ENCODE results near the gene MRC2.

The MRC2 gene

DNA sequence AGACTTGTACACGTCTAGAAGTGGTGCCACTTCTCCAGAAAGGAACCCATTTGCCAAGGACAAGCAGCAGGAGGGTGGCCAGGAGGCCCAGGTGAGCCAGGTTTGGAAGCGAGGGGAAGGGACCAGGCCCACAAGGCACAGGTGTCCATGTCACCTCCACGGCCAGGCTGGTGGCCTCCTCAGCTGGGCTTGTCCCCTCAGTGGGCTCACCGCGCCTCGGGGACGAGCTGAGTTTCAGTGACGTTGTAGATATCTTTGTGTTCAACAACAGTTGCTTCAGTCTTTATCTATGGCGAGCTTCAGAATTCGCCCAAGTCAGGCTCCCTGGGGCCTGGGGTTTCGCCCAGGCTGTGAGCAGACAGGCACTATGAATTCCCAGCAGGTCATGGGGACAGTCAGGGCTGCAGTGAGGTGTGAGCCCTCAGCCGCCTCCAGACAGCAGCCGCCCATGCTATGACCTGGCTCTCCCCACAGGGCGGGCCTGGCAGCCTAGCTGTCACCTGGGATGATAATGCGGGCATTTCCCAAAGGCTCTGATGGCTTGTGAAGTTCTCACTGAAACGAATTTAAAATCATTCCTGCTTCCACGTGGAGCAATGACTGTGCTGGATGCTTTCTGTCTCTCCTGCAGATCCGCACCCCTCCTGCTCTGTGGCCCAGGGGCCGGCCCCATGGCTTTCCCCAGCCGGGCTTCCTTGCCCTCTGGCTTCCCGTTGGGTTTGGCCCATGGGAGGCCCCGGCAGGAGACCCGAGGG, 89.5 kb downstream of the MRC2 start:
- Histone ChIP-seq H3K36me3 (ENCODE audit: control insufficient read depth, insufficient read depth, low read length) (no peaks in the 10 kb centered on the region), H3K9me3 (ENCODE audit: control insufficient read depth, insufficient read depth, low read length) (no peaks in the 10 kb centered on the region), H3K4me3 (ENCODE audit: low read depth, low read length) (no peak overlapping the region), H3K9ac (ENCODE audit: low read depth, low read length) (no peak overlapping the region), H3K27me3 (ENCODE audit: control insufficient read depth, insufficient read depth, low read length) (no peaks in the 10 kb centered on the region), H3K4me1 (ENCODE audit: control insufficient read depth, insufficient read depth, low read length) (peaks cover 5% of the 10 kb centered on the region)

DNA sequence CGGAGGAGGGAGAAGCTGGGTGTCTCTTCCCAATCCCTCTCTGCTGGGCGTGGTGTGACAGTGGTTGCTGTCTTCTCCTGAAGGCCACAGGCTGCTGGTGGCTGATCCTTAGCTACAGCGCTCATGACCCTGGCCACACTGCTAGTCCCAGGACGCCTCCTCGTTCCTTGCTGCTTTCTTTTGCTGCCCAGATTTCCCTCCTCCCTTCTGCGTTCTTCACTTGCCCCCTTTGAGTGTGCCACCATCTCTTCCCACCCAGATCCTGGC, 90.1 kb downstream of the MRC2 start:
- H3K4me1 ChIP-seq (ENCODE audit: control insufficient read depth, insufficient read depth, low read length), result peaks cover 5% of the 10 kb centered on the region

DNA sequence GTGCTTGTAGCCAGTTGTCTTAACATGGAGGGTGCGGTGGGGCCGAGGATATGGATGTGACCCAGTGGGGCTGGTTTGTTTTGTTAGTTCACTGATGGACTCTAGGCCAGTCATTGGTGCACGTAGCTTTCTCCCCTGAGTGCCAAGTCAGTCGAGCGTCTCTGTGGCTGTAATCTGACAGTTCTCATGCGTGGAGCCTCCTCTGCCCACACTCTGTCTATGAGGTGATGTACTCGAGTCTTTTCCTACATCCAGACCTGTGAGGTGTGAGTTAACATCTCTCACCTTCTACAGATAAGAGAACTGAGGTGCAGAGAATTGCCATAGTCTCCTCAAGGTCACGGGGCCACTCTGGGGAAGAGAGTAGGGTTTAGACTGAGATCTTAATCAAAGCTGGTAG, 90.4 kb downstream of the MRC2 start:
- Histone ChIP-seq H3K9me3 (ENCODE audit: control insufficient read depth, insufficient read depth, low read length) (no peaks in the 10 kb centered on the region), H3K27me3 (ENCODE audit: control insufficient read depth, insufficient read depth, low read length) (no peaks in the 10 kb centered on the region), H3K4me3 (ENCODE audit: low read depth, low read length) (no peak overlapping the region), H3K4me1 (ENCODE audit: control insufficient read depth, insufficient read depth, low read length) (peaks cover 5% of the 10 kb centered on the region), H3K9ac (ENCODE audit: low read depth, low read length) (no peak overlapping the region), H3K36me3 (ENCODE audit: control insufficient read depth, insufficient read depth, low read length) (no peaks in the 10 kb centered on the region)

More for the DNA sequence above, 90.1 kb downstream of the MRC2 start:
- Histone ChIP-seq H3K27me3 (ENCODE audit: control insufficient read depth, insufficient read depth, low read length) (no peaks in the 10 kb centered on the region), H3K36me3 (ENCODE audit: control insufficient read depth, insufficient read depth, low read length) (no peaks in the 10 kb centered on the region), H3K9ac (ENCODE audit: low read depth, low read length) (no peak overlapping the region), H3K4me3 (ENCODE audit: low read depth, low read length) (no peak overlapping the region), H3K9me3 (ENCODE audit: control insufficient read depth, insufficient read depth, low read length) (no peaks in the 10 kb centered on the region)

DNA sequence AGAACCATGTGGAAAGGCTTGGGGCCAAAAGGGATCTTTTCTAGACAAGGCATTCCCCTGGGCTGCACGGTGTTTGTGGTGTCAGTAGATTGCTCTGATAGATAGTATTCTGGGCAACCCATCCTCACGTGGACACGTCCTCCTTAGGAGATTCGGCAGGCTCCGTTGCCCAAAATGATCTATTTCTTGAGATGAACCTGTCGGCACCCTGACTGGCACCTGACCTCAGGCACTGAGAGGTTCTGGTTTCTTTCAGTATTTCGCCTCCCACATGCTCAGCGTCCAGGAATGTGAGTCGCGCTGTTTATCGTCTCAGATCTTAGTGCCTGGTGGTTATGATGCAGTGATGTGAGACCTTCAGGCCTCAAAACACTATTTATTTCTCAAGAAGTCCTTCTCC, 91.0 kb downstream of the MRC2 start:
- Histone ChIP-seq H3K9ac (ENCODE audit: low read depth, low read length) (no peak overlapping the region), H3K4me3 (ENCODE audit: low read depth, low read length) (no peak overlapping the region), H3K27me3 (ENCODE audit: control insufficient read depth, insufficient read depth, low read length) (no peaks in the 10 kb centered on the region), H3K9me3 (ENCODE audit: control insufficient read depth, insufficient read depth, low read length) (no peaks in the 10 kb centered on the region), H3K4me1 (ENCODE audit: control insufficient read depth, insufficient read depth, low read length) (peaks cover 5% of the 10 kb centered on the region), H3K36me3 (ENCODE audit: control insufficient read depth, insufficient read depth, low read length) (no peaks in the 10 kb centered on the region)

DNA sequence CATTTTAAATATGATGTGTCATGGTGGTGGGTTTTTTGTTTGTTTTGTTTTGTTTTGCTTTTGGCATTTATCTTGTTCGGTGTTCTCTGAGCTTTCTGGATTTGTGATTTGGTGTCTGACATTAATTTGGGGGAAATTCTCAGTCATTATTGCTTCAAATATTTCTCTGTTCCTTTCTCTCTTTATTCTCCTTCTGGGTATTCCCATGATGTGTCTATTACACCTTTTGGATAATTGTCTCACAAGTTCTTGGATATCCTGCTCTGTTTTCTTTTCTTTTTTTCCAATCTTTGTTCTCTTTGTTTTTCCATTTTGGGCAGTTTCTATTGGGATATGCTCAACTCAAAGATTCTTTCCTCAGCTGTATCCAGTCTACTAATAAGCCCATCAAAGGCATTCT, 92.1 kb downstream of the MRC2 start:
- Histone ChIP-seq H3K4me3 (ENCODE audit: low read depth, low read length) (no peak overlapping the region), H3K9ac (ENCODE audit: low read depth, low read length) (no peak overlapping the region), H3K36me3 (ENCODE audit: control insufficient read depth, insufficient read depth, low read length) (no peaks in the 10 kb centered on the region), H3K9me3 (ENCODE audit: control insufficient read depth, insufficient read depth, low read length) (no peaks in the 10 kb centered on the region), H3K4me1 (ENCODE audit: control insufficient read depth, insufficient read depth, low read length) (peaks cover 11% of the 10 kb centered on the region), H3K27me3 (ENCODE audit: control insufficient read depth, insufficient read depth, low read length) (no peaks in the 10 kb centered on the region)

DNA sequence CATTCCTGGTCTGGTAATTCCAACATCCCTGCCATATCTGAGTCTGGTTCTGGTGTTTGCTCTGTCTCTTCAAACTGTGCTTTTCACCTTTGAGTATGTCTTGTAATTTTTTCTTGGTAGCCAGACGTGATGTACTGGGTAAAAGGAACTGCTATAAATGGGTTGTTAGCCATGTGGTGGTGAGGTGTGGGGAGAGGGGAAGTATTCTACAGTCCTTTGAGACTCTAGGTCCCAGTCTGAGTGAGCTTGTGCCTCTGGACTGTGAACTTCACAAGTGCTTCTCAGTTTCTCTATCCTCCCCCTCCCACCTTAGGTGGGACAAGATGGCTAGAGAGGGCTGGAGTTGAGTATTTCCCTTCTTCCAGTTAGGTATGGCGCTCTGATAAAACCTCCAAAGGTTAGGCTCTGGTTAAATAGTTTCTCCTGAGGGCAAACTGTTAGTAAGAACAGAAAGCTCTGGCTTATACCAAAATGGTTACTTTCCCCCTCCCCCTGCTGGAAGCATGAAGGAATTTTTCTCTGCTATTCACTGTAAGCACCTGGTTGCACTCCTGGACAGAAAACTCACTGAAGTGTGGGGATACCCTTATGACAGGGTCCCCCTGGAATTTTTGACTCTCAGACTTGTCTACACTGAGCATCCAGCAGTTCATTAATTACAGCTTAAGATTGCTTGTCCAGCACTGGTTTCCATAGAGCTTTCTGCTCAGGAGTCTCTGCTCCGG, 92.8 kb downstream of the MRC2 start:
- Histone ChIP-seq H3K9me3 (ENCODE audit: control insufficient read depth, insufficient read depth, low read length) (no peaks in the 10 kb centered on the region), H3K9ac (ENCODE audit: low read depth, low read length) (no peak overlapping the region), H3K36me3 (ENCODE audit: control insufficient read depth, insufficient read depth, low read length) (no peaks in the 10 kb centered on the region), H3K27me3 (ENCODE audit: control insufficient read depth, insufficient read depth, low read length) (no peaks in the 10 kb centered on the region), H3K4me1 (ENCODE audit: control insufficient read depth, insufficient read depth, low read length) (peaks cover 11% of the 10 kb centered on the region), H3K4me3 (ENCODE audit: low read depth, low read length) (no peak overlapping the region)

DNA sequence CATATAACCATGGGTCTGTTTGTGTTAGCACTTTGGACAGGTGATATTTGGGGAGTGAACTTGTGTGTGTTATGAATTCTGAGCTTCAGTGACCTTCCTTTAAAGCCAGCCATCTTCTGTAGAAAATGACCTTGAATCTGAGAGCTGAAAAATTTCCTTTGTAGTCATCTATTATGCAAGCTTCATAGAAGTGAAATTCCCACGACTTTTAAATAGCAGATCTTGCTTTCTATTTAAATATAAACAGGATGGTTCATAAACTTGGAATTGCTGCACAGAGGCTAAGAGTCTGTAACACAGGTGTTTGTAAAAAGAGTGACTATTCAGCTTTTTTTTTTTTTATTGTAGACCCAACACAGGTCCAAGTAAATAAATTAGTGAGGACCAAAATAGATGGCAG, 95.2 kb downstream of the MRC2 start:
- H3K36me3 ChIP-seq (ENCODE audit: control insufficient read depth, insufficient read depth, low read length), result no peaks in the 10 kb centered on the region
- no peaks in the 10 kb centered on the region for H3K9me3 ChIP-seq (ENCODE audit: control insufficient read depth, insufficient read depth, low read length)
- H3K9ac ChIP-seq (ENCODE audit: low read depth, low read length), result no peak overlapping the region
- H3K4me1 ChIP-seq (ENCODE audit: control insufficient read depth, insufficient read depth, low read length), result peaks cover 11% of the 10 kb centered on the region
- no peak overlapping the region for H3K4me3 ChIP-seq (ENCODE audit: low read depth, low read length)
- H3K27me3 ChIP-seq (ENCODE audit: control insufficient read depth, insufficient read depth, low read length), result no peaks in the 10 kb centered on the region

DNA sequence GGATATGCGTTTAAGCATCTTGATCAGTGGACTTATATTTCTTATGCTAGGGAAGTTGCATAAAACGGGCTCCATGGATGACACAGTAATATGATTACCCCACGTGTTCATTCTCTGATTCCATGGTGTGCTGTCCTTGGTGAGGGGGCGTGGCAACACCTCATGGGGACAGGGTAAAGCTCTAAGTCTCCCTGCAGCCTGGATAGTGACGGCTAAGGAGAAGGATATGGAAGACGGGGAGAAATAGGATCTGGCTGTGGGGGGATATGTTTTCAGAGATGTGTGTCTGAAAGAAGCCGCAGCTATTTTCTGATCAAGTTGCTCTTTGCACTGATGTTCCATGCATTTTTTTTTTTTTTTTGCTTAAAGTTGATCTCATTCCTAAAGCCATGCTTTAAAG, 96.4 kb downstream of the MRC2 start:
- Histone ChIP-seq H3K4me3 (ENCODE audit: low read depth, low read length) (no peak overlapping the region), H3K9me3 (ENCODE audit: control insufficient read depth, insufficient read depth, low read length) (no peaks in the 10 kb centered on the region), H3K9ac (ENCODE audit: low read depth, low read length) (no peak overlapping the region), H3K4me1 (ENCODE audit: control insufficient read depth, insufficient read depth, low read length) (peaks cover 11% of the 10 kb centered on the region), H3K36me3 (ENCODE audit: control insufficient read depth, insufficient read depth, low read length) (no peaks in the 10 kb centered on the region), H3K27me3 (ENCODE audit: control insufficient read depth, insufficient read depth, low read length) (no peaks in the 10 kb centered on the region)

DNA sequence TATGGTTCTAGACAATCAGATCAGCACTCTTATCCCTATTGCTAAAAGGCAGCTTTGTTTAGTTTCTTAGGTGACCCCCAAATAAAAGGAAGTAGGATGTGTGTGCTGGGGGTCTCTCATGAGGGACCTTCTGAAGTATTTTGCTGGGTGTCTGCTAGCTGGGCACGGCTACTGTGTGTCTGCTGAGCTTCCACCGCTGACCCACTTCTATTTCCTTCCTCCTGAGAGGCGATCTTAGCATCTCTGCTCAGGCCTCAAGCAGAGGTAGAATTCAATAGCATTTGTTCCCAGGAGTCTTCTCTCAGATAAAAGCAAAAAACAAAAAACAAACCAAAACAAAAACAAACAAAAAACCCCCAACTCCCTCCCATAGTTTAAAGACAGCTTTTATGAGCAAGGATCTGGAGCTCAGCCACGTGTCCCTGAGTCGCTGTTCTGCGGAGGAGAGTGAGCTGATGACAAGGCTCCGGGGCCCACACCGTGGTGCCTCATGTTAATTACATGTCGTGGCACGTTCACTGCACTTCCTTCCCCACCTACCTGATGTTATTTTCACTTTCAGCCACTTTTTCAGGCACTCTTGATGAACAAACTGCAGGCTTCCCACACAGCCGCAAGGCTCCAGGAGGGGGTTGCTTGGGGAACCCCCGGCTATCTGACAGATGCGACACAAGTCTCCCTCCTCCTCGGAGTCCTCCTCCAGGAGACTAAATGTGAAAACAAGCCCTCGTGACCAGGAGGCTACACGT, 97.1 kb downstream of the MRC2 start:
- H3K9ac ChIP-seq (ENCODE audit: low read depth, low read length), result no peak overlapping the region
- no peaks in the 10 kb centered on the region for H3K36me3 ChIP-seq (ENCODE audit: control insufficient read depth, insufficient read depth, low read length)
- no peaks in the 10 kb centered on the region for H3K27me3 ChIP-seq (ENCODE audit: control insufficient read depth, insufficient read depth, low read length)

DNA sequence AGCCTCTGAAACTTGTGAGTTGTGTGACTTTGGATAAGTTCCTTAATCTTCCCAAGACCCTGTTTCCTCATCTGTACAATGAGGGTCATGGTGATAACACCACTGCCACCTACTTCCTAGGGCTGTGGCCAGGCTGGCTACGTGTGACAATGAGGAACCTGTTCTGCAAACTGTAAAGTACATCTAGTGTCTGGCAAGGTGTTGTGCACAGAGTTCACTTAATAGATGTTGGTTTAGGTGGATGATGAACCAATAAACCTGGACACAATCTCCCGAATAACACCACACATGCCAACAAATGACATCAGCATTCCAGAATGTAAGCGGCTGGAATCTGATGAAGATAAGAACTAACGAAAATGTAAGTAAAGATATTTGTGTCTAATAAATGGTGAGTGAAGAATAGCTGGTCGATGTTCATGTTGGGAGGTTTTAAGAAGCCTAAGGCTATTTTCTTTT, 98.3 kb downstream of the MRC2 start:
- Histone ChIP-seq H3K4me3 (ENCODE audit: low read depth, low read length) (no peak overlapping the region), H3K9me3 (ENCODE audit: control insufficient read depth, insufficient read depth, low read length) (no peaks in the 10 kb centered on the region), H3K9ac (ENCODE audit: low read depth, low read length) (no peak overlapping the region), H3K36me3 (ENCODE audit: control insufficient read depth, insufficient read depth, low read length) (no peaks in the 10 kb centered on the region), H3K27me3 (ENCODE audit: control insufficient read depth, insufficient read depth, low read length) (no peaks in the 10 kb centered on the region), H3K4me1 (ENCODE audit: control insufficient read depth, insufficient read depth, low read length) (peaks cover 5% of the 10 kb centered on the region)

More for the DNA sequence above, 97.1 kb downstream of the MRC2 start:
- H3K4me1 ChIP-seq (ENCODE audit: control insufficient read depth, insufficient read depth, low read length), result peaks cover 11% of the 10 kb centered on the region
- no peak overlapping the region for H3K4me3 ChIP-seq (ENCODE audit: low read depth, low read length)
- no peaks in the 10 kb centered on the region for H3K9me3 ChIP-seq (ENCODE audit: control insufficient read depth, insufficient read depth, low read length)

DNA sequence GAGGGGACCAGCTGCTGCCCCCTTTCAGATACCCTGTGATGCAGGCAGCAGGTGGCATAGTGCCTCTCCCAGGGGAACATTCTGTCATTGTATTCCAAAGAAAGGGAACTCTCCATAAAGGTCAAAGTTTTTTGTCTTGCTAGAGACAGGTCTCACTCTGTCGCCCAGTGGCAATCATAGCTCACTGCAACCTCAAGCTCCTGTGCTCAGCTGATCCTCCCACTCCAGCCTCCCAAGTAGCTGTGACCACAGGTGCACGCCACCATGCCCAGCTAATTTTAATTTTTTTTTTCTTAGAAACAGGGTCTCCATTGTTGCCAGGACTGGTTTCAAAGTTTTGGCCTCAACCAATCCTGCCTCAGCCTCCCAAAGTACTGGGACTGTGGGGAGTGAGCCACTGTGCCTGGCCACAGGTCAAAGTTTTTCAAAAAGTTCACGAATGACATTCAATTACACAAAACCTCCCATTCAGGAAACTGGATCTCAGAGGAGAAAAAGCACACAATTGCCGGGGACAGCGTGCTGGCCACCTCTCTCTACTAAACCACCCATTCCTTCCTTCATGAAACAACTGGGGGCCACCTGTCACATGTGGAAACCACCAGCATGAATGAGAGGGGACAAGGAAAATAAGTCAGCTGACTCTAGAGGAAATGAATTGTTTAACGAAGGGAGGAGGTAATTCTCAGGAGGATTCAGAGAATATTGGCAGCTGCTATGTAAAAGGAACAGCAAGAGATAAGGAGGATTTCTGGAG, 100.6 kb downstream of the MRC2 start:
- Histone ChIP-seq H3K4me3 (ENCODE audit: low read depth, low read length) (no peak overlapping the region), H3K36me3 (ENCODE audit: control insufficient read depth, insufficient read depth, low read length) (no peaks in the 10 kb centered on the region), H3K9me3 (ENCODE audit: control insufficient read depth, insufficient read depth, low read length) (no peaks in the 10 kb centered on the region), H3K4me1 (ENCODE audit: control insufficient read depth, insufficient read depth, low read length) (peaks cover 8% of the 10 kb centered on the region), H3K27me3 (ENCODE audit: control insufficient read depth, insufficient read depth, low read length) (no peaks in the 10 kb centered on the region), H3K9ac (ENCODE audit: low read depth, low read length) (no peak overlapping the region)

All from iPS-15b (cell line).